AG04449 (cell line): ENCODE measurements around the gene GPSM3.

Experiments used
- CTCF ChIA-PET: fragments of 350-600 bp; formaldehyde crosslinking; extraction: SDS; loops from one replicate; lab custom pipeline; 2021; ENCODE audit warnings: antibody characterized with exemption; lab: Yijun Ruan, JAX
- POLR2A ChIA-PET: fragments of 400-600, 350-600 bp; formaldehyde crosslinking; extraction: SDS; loops from one replicate; lab custom pipeline; 2020; ENCODE audit warnings: antibody characterized with exemption, inconsistent platforms; lab: Yijun Ruan, JAX
- DNase-seq: peaks from one replicate; pipeline ENCODE4 v3.0.0-alpha.2; 2010; ENCODE audit warnings: low read depth, low spot score
- H3K4me3 ChIP-seq: 2 replicates; pipeline ENCODE4 v1.5.1; 2011; ENCODE audit warnings: low read depth, mild to moderate bottlenecking, control low read depth, low read length
- CTCF ChIP-seq: IDR thresholded peaks from one replicate; pipeline ENCODE4 v1.5.1; 2011; ENCODE audit warnings: mild to moderate bottlenecking, moderate library complexity, low read length, control low read depth, inconsistent platforms; ENCODE audit not compliant: insufficient read depth; ENCODE audit errors: missing control alignments

GPSM3 gene

GRCh38 chr6:32167761-32168262, 24.6 kb downstream of the GPSM3 start:
- POLR2A ChIA-PET: interaction anchor here (0.6 kb wide), 1 partner anchor 337 kb away, joined by 3 read pairs; no protein-coding TSS in a partner anchor
- CTCF ChIA-PET: interaction anchor here (1.1 kb wide), 1 partner anchor 51 kb away, joined by 3 read pairs; no protein-coding TSS in a partner anchor
- no peak for DNase-seq
- no peak for TF ChIP-seq CTCF
- H3K4me3 ChIP-seq: no peak overlapping the region

GRCh38 chr6:32167154-32167760, 25.2 kb downstream of the GPSM3 start:
- ChIA-PET CTCF (interaction anchor here (1.1 kb wide), 1 partner anchor 51 kb away, joined by 3 read pairs; no protein-coding TSS in a partner anchor), POLR2A (no interaction called here)
- TF ChIP-seq CTCF: no peak
- no peak for DNase-seq
- H3K4me3 ChIP-seq: no peak overlapping the region

GRCh38 chr6:32166411-32167061, 25.9 kb downstream of the GPSM3 start:
- ChIA-PET CTCF (interaction anchor here (1.1 kb wide), 1 partner anchor 50 kb away, joined by 3 read pairs; no protein-coding TSS in a partner anchor), POLR2A (no interaction called here)
- no peak for DNase-seq

GRCh38 chr6:32164295-32164694, 28.1 kb downstream of the GPSM3 start, which contains the start of gene EGFL8:
TSS of gene EGFL8 (plus strand) at chr6:32164595. CDS start at chr6:32166166, 1,571 bp downstream.
- DNase-seq: no peak
- CTCF ChIA-PET: interaction anchor here (1.5 to 3.4 kb wide), 3 partner anchors 9 to 50 kb away, joined by 5 to 24 read pairs (median 7); no protein-coding TSS in a partner anchor
- H3K4me3 ChIP-seq: no peak within 1 kb of the TSS
- POLR2A ChIA-PET: interaction anchor here (0.7 to 1.8 kb wide), 2 partner anchors 12 to 193 kb away, joined by 3 to 4 read pairs; partner anchors contain the start of gene DXO
- no peak for TF ChIP-seq CTCF

More at GRCh38 chr6:32166411-32167061, 25.9 kb downstream of the GPSM3 start:
- no peak for TF ChIP-seq CTCF
- no peak overlapping the region for H3K4me3 ChIP-seq

- ChIA-PET CTCF (interaction anchor here (1.5 to 3.4 kb wide), 3 partner anchors 9 to 50 kb away, joined by 5 to 24 read pairs (median 7); no protein-coding TSS in a partner anchor), POLR2A (interaction anchor here (0.7 to 1.8 kb wide), 2 partner anchors 11 to 192 kb away, joined by 3 to 4 read pairs; partner anchors contain the start of gene DXO)
- H3K4me3 ChIP-seq: no peak overlapping the region
- TF ChIP-seq CTCF: no peak
- DNase-seq: no peak
Measured at GRCh38 chr6:32163559-32164258, 28.7 kb downstream of the GPSM3 start.
